SU-DHL-6 (cell line): Measurements from ENCODE around the gene TICRR.

Experiments used
- CTCF ChIP-seq: fragments of 200-600 bp; sonication (generic); IDR thresholded peaks from one replicate; pipeline ENCODE4 v1.5.1; 2017; ENCODE audit warnings: antibody characterized with exemption, mild to moderate bottlenecking, low read length, moderate library complexity; ENCODE audit not compliant: insufficient read depth, poor library complexity, severe bottlenecking
- EZH2phosphoT487 ChIP-seq: fragments of 200-600 bp; sonication (generic), shearing (Covaris generic); conservative IDR thresholded peaks from 2 replicates; pipeline ENCODE4 v1.6.1; 2018; ENCODE audit warnings: mild to moderate bottlenecking, antibody characterized with exemption, low read length, moderate library complexity, mixed read lengths

DNA sequence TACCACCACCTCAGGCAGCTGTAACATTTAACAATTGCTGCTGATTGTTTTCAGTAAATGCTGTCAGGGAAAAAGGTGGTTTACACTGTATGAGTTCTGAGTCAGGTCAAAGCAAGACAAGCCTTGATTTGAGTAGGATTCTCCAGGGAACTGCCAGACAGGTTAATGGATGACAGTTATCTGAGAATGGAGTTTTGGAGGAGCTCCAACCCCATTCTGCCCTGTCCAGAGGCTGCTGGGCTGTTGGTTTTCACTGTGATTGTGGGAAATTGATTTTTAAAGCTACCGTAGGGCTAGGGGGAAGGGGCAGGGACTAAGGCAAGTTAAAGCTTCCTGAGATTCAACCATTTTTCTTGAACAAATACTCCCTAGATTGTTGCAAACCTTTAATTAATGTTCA lies 39.9 kb downstream of the TICRR start:
- TF ChIP-seq CTCF (no peak), EZH2phosphoT487 (no peak)
